Muscle layer of colon (tissue), 2 donors: ENCODE measurements around the gene TBX20.

Source experiments
- H3K27ac ChIP-seq: one replicate; pipeline ENCODE4 v1.7.0; 2013; ENCODE audit warnings: low read depth, mild to moderate bottlenecking, low read length, moderate library complexity
- H3K27me3 ChIP-seq, 2 donors: one replicate each; pipeline ENCODE4 v1.7.0; 2013; ENCODE audit warnings: low read length in 2 of 2, mild to moderate bottlenecking in 2 of 2; ENCODE audit not compliant: insufficient read depth in 2 of 2, control insufficient read depth in 1 of 2
- H3K36me3 ChIP-seq: one replicate; pipeline ENCODE4 v1.7.0; 2013; ENCODE audit warnings: mild to moderate bottlenecking, low read length; ENCODE audit not compliant: insufficient read depth
- H3K4me1 ChIP-seq: one replicate; pipeline ENCODE4 v1.7.0; 2013; ENCODE audit warnings: mild to moderate bottlenecking, low read length; ENCODE audit not compliant: insufficient read depth
- H3K4me3 ChIP-seq, 2 donors: one replicate each; pipeline ENCODE4 v1.7.0; 2013; ENCODE audit warnings: low read length in 2 of 2, low read depth in 1 of 2, mild to moderate bottlenecking in 1 of 2, moderate library complexity in 1 of 2
- H3K9ac ChIP-seq: one replicate; pipeline ENCODE4 v1.7.0; 2013; ENCODE audit warnings: low read length
- H3K9me3 ChIP-seq: one replicate; pipeline ENCODE4 v1.7.0; 2013; ENCODE audit warnings: mild to moderate bottlenecking, low read length
- donor health status: abdominal sarcoma.
- donor health status: Adenocarcinoma of cecum.

The TBX20 gene

DNA sequence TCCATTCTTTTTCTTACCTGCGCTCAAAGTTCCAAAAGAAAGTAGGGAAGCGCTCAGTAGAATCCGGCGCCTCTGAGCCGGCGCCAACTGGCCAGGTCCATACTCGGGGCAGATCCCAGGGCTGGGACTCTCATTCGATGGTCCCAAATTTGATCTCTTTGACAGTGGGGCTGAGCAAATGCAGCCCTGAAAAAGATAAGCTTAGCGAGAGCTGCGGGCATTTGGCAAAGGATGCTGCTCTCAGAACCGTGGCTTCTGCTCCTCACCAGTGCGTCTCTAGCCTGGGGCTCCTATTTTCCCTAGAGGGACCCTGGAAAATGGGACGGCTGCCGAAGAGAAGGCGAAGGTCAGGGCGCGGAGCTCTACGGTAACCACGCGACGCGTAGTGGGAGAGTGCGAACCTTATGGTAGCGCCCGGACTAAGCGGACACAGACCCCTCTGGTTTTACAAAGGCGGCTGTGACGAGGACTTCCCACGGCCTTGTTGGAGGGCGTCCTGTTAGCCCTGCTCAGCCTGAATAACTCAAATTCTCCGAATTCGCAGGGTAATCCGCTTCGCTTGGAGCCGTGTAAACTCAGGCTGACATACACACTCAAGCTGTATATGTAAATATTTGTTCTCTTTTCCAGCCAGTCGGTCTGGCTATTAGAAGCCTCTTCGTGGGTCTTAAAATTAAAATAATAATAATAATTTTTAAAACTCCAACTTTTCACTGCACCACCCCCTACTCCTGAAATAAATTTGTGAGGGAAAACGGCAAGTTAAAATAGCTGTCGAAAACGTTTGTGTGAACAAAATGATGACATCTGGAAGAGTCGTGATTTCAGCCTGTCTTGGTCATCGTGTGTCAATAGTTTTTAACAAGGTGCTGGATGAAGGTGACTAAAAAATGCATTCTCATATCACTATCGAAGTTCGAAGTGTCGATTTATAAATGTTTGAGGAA is 869 bp upstream of the TBX20 start:
- Histone ChIP-seq H3K36me3 (no peaks in the 10 kb centered on the region), H3K27me3 (peaks cover 88 to 95% of the 10 kb centered on the region in 2 donors), H3K9ac (no peak overlapping the region), H3K4me3 (peak overlapping the region in 1 of 2 donors; percentile 48), H3K9me3 (peaks cover 7% of the 10 kb centered on the region), H3K4me1 (peaks cover 13% of the 10 kb centered on the region), H3K27ac (no peak overlapping the region)

DNA sequence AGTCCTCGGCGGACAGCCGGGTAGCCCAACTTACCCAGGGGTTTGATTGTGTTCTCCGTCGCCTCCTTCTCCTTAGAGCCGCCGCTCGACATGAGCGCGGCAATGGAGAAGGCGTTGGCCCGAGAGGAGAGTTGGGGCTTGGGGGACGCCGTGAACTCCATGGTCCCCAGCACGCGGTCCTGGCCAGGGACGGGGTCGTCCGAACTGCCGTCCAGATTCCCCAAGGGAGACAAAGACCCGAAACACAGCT is 515 bp downstream of the TBX20 start:
- Histone ChIP-seq H3K4me1 (peaks cover 13% of the 10 kb centered on the region), H3K27me3 (peaks cover 91 to 95% of the 10 kb centered on the region in 2 donors), H3K9ac (no peak overlapping the region), H3K36me3 (no peaks in the 10 kb centered on the region), H3K9me3 (peaks cover 7% of the 10 kb centered on the region), H3K27ac (no peak overlapping the region), H3K4me3 (peak overlapping the region in 1 of 2 donors; percentile 48)

DNA sequence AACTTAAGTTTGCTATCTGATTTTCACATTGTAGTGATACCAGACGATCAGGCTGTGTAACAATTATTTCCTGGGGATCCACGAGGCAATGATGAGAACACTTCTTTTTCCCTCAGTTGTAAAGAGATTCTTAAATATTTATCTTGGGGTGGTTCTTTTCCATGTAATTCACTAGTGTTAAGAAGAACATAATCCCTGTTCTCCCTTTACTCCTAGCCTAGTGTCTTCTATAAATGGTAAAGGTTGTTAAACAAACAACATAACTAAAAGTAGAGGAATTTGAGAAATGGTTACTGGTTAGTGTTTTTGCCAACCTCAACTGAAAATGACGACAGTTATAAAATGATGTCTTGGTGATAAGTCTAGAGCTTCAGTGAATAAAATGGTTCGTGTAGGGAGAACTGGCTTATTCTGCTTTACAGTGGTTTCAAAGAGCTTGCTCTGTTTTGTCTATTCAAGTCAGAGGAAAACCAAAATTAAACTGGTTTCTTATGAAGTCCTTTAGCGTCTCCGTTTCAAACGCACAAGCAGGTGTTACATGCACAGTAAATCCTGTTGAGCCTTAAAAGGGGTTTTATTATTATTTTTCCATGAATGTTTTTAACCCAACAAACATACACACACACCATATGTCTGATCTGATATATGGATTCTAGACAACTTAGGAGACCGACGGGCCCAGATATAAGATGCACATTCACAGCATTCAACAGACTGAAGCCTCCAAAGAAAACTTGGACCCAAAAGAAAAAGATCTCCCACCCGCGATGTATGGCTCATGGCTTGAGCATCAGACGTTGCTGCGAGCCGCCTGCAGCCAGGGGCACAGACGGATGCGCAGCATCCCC is 1.1 kb downstream of the TBX20 start:
- Histone ChIP-seq H3K4me3 (no peak overlapping the region), H3K9ac (no peak overlapping the region), H3K36me3 (no peaks in the 10 kb centered on the region), H3K4me1 (peaks cover 13% of the 10 kb centered on the region), H3K27ac (no peak overlapping the region), H3K27me3 (peaks cover 94 to 95% of the 10 kb centered on the region in 2 donors), H3K9me3 (peaks cover 7% of the 10 kb centered on the region)

DNA sequence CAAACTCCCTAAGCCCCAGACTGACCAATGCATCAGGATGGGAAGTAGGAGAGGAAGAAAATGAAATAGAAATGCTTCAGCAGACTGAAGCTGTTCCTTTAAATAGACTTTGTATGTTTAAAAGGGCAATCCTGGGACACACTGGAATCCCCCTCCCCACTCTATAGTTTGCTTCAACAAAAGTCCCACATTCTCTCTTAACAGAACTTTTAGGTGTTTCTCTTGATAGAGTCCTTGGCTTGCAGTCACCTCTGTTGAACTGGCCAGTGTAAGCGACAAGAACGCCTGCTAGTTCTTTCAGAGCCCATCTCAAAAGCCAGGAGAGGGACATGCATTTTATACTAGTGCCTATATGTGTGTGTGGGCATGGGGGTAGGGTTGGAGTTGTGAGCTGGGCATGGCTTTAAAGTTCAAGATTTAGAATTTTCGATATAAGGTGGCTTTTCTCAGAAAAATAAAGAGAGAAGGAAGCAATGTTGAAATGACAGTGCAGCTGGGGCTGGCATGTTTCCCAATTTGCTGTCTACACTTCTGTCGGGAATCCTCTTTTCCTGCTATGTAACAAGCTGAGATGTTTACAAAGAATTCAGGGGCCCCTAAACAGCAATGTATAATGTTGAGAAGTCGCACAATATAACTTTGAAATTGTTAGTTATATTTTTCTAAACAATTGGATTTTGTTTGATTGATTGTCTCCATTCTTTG is 2.1 kb downstream of the TBX20 start:
- peaks cover 88 to 91% of the 10 kb centered on the region in 2 donors for H3K27me3 ChIP-seq
- no peak overlapping the region for H3K4me3 ChIP-seq
- no peaks in the 10 kb centered on the region for H3K36me3 ChIP-seq
- H3K9ac ChIP-seq: no peak overlapping the region
- no peak overlapping the region for H3K27ac ChIP-seq
- peaks cover 5% of the 10 kb centered on the region for H3K9me3 ChIP-seq
- peaks cover 13% of the 10 kb centered on the region for H3K4me1 ChIP-seq

DNA sequence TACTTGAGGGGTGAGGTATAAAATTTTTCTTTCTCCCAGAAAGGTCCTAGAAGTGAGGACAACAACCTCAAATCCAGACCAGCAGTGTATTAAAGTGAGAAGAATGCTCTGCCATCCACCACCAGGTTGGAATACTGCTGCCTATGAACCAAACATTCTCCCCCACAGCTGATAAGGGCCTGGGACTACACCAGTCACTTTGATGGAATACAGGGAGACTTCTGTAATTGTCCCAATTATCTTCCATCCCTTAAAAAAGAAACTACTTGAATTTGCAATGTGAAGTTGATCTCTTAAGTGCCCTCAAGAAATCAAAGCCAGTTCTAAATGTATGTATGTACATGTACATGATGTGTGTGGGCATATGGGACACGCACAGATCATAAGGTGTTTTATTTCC is 3.0 kb downstream of the TBX20 start:
- H3K27ac ChIP-seq: no peak overlapping the region
- no peak overlapping the region for H3K4me3 ChIP-seq
- H3K9ac ChIP-seq: no peak overlapping the region
- H3K4me1 ChIP-seq: peaks cover 13% of the 10 kb centered on the region
- H3K36me3 ChIP-seq: no peaks in the 10 kb centered on the region
- H3K9me3 ChIP-seq: no peaks in the 10 kb centered on the region
- H3K27me3 ChIP-seq: peaks cover 80 to 83% of the 10 kb centered on the region in 2 donors

DNA sequence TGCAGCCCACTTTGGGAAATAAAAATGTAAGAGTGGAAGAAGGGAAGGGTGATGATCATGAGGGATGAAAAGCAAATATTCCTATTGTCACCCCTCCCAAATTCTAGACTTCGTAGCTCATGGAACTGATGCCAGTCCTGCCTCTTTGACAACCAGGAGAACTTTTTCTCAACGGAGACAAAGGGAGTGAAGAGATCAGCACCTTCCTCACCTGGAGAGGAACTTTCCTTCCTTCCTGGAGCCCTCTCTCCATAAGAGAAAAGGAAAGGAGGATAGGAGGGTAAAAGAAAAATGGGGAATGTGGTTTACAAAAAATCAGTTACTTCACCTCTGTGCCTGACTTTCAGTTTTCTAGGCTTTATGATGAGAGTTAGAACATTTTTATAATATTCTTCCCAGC is 3.4 kb downstream of the TBX20 start:
- H3K4me3 ChIP-seq: no peak overlapping the region
- peaks cover 75 to 78% of the 10 kb centered on the region in 2 donors for H3K27me3 ChIP-seq
- no peaks in the 10 kb centered on the region for H3K9me3 ChIP-seq
- H3K9ac ChIP-seq: no peak overlapping the region
- no peaks in the 10 kb centered on the region for H3K36me3 ChIP-seq
- H3K27ac ChIP-seq: no peak overlapping the region
- H3K4me1 ChIP-seq: peaks cover 13% of the 10 kb centered on the region

DNA sequence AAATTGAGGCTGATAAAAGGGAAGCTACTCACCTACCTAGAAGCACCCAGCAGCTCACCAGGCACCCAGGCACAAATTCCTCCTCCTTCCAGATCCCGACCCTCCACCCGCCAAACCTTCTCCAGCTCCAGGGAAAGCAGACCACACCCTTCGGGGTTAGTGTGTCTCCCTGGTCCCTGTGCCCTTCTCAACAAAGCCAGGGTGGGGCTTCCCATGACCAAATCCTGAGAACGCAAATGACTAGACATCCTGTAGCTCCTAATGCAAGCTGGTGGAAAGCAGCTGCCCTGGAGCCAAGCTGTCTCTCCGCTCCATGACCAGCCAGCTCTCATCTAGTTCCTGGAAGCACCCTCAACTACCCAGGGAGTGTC is 4.4 kb downstream of the TBX20 start:
- peaks cover 72 to 74% of the 10 kb centered on the region in 2 donors for H3K27me3 ChIP-seq
- H3K4me3 ChIP-seq: no peak overlapping the region
- no peaks in the 10 kb centered on the region for H3K36me3 ChIP-seq
- no peaks in the 10 kb centered on the region for H3K9me3 ChIP-seq
- peaks cover 10% of the 10 kb centered on the region for H3K4me1 ChIP-seq
- H3K9ac ChIP-seq: no peak overlapping the region
- no peak overlapping the region for H3K27ac ChIP-seq

DNA sequence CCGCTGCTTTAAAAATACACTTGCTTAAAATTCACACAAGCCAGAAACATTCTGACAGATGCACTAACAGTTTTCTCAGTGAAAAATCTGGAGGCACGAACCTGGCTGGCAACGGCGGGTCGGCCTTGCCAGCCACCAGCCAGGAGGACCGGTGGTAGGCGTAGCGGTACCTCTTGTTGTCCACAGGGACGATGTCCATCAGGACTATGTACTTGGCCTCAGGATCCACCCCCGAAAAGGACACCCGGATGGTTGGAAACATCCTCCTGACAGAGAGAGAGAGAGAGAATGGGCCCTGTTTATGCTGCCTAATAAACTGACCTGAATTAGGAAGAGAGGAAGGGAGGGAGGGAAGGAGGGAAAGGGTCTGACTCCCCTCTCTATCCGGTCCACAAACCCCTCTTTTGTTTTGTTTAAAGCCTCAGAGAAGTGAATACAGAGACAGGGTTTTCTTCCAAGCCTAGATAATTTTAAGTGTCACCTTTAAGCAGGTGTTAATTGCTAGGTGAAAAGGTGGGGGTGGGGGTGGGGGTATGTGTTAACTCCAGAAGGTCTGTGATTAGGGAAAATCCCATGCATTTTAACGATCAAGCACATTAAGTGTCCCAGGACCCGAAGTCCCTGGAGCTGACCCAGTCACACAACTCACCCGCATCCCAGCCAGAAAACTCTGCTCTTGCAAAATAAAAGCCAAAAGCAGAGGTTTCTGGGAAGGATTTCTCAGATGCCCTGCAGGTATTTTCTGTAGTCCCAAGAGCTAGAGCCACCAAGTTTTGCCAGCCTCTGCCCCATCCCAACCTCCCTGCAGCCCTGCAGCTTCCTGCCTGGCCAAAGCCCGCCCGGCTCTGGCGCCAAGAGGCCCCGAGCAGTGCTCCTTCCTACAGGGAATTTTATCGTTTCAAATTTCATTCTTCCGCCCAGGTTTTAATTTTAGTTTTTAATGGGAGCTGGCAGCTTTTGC is 5.0 kb downstream of the TBX20 start:
- H3K4me3 ChIP-seq: no peak overlapping the region
- no peaks in the 10 kb centered on the region for H3K9me3 ChIP-seq
- H3K36me3 ChIP-seq: no peaks in the 10 kb centered on the region
- H3K9ac ChIP-seq: no peak overlapping the region
- H3K4me1 ChIP-seq: peaks cover 4% of the 10 kb centered on the region
- no peak overlapping the region for H3K27ac ChIP-seq
- H3K27me3 ChIP-seq: peaks cover 69 to 71% of the 10 kb centered on the region in 2 donors

DNA sequence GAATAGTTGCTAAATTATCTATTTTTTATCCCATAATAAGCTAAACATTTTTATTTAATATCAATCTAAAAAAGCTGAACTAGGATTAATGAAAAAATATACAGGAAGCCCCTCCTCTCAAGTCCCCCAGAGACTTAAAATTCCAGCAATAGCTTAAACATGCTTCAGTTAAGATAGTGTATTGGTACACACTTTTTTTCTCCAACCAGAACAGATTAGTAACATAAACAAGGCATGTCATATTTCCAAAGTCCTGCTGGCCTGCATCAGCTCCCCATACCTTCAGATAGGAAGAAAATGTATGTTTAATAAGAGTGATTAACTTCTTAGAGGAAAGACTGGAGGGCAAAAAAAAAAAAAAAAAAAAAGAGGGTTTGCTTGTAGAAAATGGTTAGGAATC is 7.1 kb downstream of the TBX20 start:
- Histone ChIP-seq H3K27me3 (peaks cover 51 to 55% of the 10 kb centered on the region in 2 donors), H3K9me3 (no peaks in the 10 kb centered on the region), H3K36me3 (no peaks in the 10 kb centered on the region), H3K9ac (no peak overlapping the region), H3K4me3 (no peak overlapping the region), H3K27ac (no peak overlapping the region), H3K4me1 (no peaks in the 10 kb centered on the region)

DNA sequence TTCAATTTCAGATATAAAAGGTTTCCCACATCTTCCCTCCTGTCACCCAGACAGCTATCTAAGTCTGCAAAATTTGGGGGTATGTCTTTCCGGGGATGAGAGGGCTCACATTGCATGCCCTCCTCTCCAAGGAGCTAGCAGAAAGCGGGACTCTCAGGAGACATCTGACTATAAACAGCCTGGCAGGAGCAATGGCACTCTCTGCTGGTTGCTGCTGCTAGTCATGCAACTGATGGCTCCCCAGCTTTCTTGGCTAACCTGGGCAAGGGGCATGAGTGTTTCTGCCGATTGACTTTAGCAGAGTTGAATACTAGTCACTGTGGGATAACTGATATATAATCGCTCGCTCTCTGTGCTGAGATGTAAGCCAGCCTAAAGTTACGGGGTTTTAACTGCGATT is 12.0 kb downstream of the TBX20 start:
- no peaks in the 10 kb centered on the region for H3K36me3 ChIP-seq
- H3K4me1 ChIP-seq: no peaks in the 10 kb centered on the region
- no peak overlapping the region for H3K9ac ChIP-seq
- H3K27ac ChIP-seq: no peak overlapping the region
- peaks cover 8 to 13% of the 10 kb centered on the region in 2 donors for H3K27me3 ChIP-seq
- H3K9me3 ChIP-seq: no peaks in the 10 kb centered on the region
- no peak overlapping the region for H3K4me3 ChIP-seq
